K562 (cell line): Measurements from ENCODE around the gene PPP1R37. TPM values are rescaled to one million over a fixed set of nuclear protein-coding genes. Genes with fewer than 3 reads are reported as not detected.

Experiments used
- ATAC-seq: fragments of 200-7000 bp; cut with Tn5 transposase; 3 replicates; pipeline ENCODE4 v1.9.1; 2020; ENCODE audit warnings: moderate library complexity
- BruUV-seq: library from RNA; stranded (reverse); fragments of 400-500 nt; replicated peaks from 2 replicates; lab custom pipeline; 2021; lab: Mats Ljungman, UMichigan
- CTCF ChIA-PET: fragments of 300-600 bp; formaldehyde crosslinking; extraction: SDS; loops from one replicate; lab custom pipeline; 2021; ENCODE audit warnings: low intra/inter-chr PET ratio; lab: Yijun Ruan, JAX
- POLR2A ChIA-PET: fragments of 300-600, 350-650 bp; sonication (Branson Sonifier 250); formaldehyde crosslinking; extraction: SDS; loops from one replicate; lab custom pipeline; 2021; ENCODE audit warnings: antibody characterized with exemption, inconsistent platforms; lab: Yijun Ruan, JAX
- DNase-seq, 4 experiments: peaks; one replicate each; pipeline versions ENCODE4 v3.0.0 to v3.0.0-alpha.2; 2011 to 2018; ENCODE audit warnings: low spot score in 3 of 4, mixed read lengths in 3 of 4; ENCODE audit errors: extremely low read depth in 1 of 4
- FAIRE-seq: peaks from 2 replicates; lab custom pipeline; 2011; peaks lifted over from hg19 to GRCh38; lab: Jason Lieb, UNC
- H2AFZ ChIP-seq: 2 replicates; pipeline ENCODE4 v1.6.0; 2011; ENCODE audit warnings: low read depth, low read length, control low read depth, inconsistent platforms
- H3K27ac ChIP-seq: fragments of 200-600 bp; 3 replicates; pipeline ENCODE4 v1.8.0; 2011; ENCODE audit warnings: low read depth, mild to moderate bottlenecking, control low read depth, inconsistent platforms, low read length, moderate library complexity, mixed read lengths; ENCODE audit errors: extremely low read depth
- H3K27me3 ChIP-seq, 2 experiments: fragments of 300-600 bp in 1 of 2; 2 replicates in 1 of 2; 3 replicates in 1 of 2; pipeline versions ENCODE4 v1.6.0 to v1.8.0; 2011; ENCODE audit warnings: inconsistent platforms in 2 of 2, low read length in 2 of 2, mild to moderate bottlenecking in 1 of 2, mixed read lengths in 1 of 2, moderate library complexity in 1 of 2; ENCODE audit not compliant: control insufficient read depth in 2 of 2, insufficient read depth in 2 of 2
- H3K36me3 ChIP-seq: fragments of 300-600 bp; 3 replicates; pipeline ENCODE4 v1.8.0; 2011; ENCODE audit warnings: mild to moderate bottlenecking, low read length, inconsistent platforms; ENCODE audit not compliant: control insufficient read depth, insufficient read depth
- H3K4me1 ChIP-seq, 2 experiments: fragments of 200-600 bp in 1 of 2; replicated peaks in 1 of 2; 2 replicates in 1 of 2; 3 replicates in 1 of 2; pipeline versions ENCODE4 v1.5.1 to v1.8.0; 2011; ENCODE audit warnings: inconsistent platforms in 2 of 2, low read length in 2 of 2, mild to moderate bottlenecking in 1 of 2, mixed read lengths in 1 of 2, moderate library complexity in 1 of 2; ENCODE audit not compliant: control insufficient read depth in 2 of 2, insufficient read depth in 2 of 2
- H3K4me2 ChIP-seq: 2 replicates; pipeline ENCODE4 v1.6.1; 2011; ENCODE audit warnings: low read length, control low read depth, inconsistent platforms, mixed read lengths; ENCODE audit not compliant: insufficient read depth
- H3K4me3 ChIP-seq: fragments of 200-600 bp; sonication (generic), shearing (Covaris generic); 2 replicates; pipeline ENCODE4 v1.5.1; 2016; ENCODE audit warnings: control low read depth, inconsistent platforms
- H3K79me2 ChIP-seq: fragments of 200-600 bp; 3 replicates; pipeline ENCODE4 v1.8.0; 2011; ENCODE audit warnings: low read length, inconsistent platforms; ENCODE audit not compliant: control insufficient read depth, insufficient read depth
- H3K9ac ChIP-seq, 2 experiments: 2 replicates each; pipeline versions ENCODE4 v1.6.0 to v1.6.1; 2011; ENCODE audit warnings: low read depth in 2 of 2, low read length in 2 of 2, control low read depth in 1 of 2, inconsistent platforms in 1 of 2, mild to moderate bottlenecking in 1 of 2, mixed read lengths in 1 of 2; ENCODE audit not compliant: insufficient read depth in 1 of 2
- H3K9me1 ChIP-seq: one replicate; pipeline ENCODE4 v1.6.0; 2011; ENCODE audit warnings: inconsistent platforms, mild to moderate bottlenecking, low read length, moderate library complexity; ENCODE audit not compliant: control insufficient read depth, insufficient read depth
- H3K9me3 ChIP-seq: replicated peaks from 2 replicates; pipeline ENCODE4 v1.5.1; 2011; ENCODE audit warnings: low read depth, low read length, inconsistent platforms; ENCODE audit not compliant: control insufficient read depth, insufficient read depth
- H4K20me1 ChIP-seq: replicated peaks from 2 replicates; pipeline ENCODE4 v1.6.1; 2011; ENCODE audit warnings: low read length, inconsistent platforms, mixed read lengths; ENCODE audit not compliant: control insufficient read depth, insufficient read depth
- MAX ChIP-seq: sonication (generic); formaldehyde crosslinking; IDR thresholded peaks from 2 replicates; pipeline ENCODE4 v1.9.0; 2022; ENCODE audit warnings: mild to moderate bottlenecking, missing genetic modification reagents
- RB1 ChIP-seq: fragments of 450-650 bp; IDR thresholded peaks from 2 replicates; pipeline ENCODE4 v1.6.1; 2017; ENCODE audit warnings: low read depth, mild to moderate bottlenecking
- RBFOX2 ChIP-seq: fragments of 200-400 bp; formaldehyde crosslinking; IDR thresholded peaks from 2 replicates; pipeline ENCODE4 v1.6.1; 2017; ENCODE audit warnings: low read depth, mild to moderate bottlenecking, low read length, moderate library complexity
- WGBS: fragments of 100-300 bp; shearing (Covaris generic); methylation state at CpG from one replicate; pipeline ENCODE4 v1.1.6; 2016; ENCODE audit warnings: low coverage, mixed read lengths; ENCODE audit not compliant: insufficient coverage; ENCODE audit errors: missing lambda C conversion rate; 5-methylcytosine and 5-hydroxymethylcytosine counted together
- in situ Hi-C: fragments of 300-500 bp; cut with MboI; formaldehyde crosslinking; loops from 4 replicates; pipeline ENCODE4 v1.15.0; 2018; ENCODE audit warnings: inconsistent platforms, mixed read lengths
- intact Hi-C: fragments of 100-400 bp; cut with micrococcal nuclease; formaldehyde crosslinking; loops from 2 replicates; pipeline ENCODE4 v1.14.2; 2022
- polyA plus RNA-seq, 8 experiments: library from polyadenylated mRNA; depleted of rRNA in 4 of 8; stranded (reverse) in 5 of 8; unstranded in 3 of 8; fragments of >200 nt; fragmentation: Nextera tagmentation in 2 of 8; fragmentation: Illumina TruSeq in 1 of 8; extraction: Ambion mirVana in 2 of 8; extraction: Trizol in 1 of 8; gene quantifications; 2 replicates each; pipeline versions ENCODE4 v1.2.1 to v1.2.3, GENCODE V29; 2011 to 2014; ENCODE audit warnings: inconsistent platforms in 1 of 8, missing spikeins in 1 of 8
- total RNA-seq, 7 experiments: library from RNA; depleted of rRNA in 6 of 7; stranded (reverse); fragments of >200 nt in 6 of 7; fragmentation: Illumina TruSeq in 2 of 7; extraction: Trizol in 2 of 7; gene quantifications; 2 replicates each; pipeline versions ENCODE4 v1.2.1 to v1.2.3, GENCODE V29; 2011 to 2021; ENCODE audit warnings: low replicate concordance in 1 of 7

PPP1R37 gene
- total and polyA plus RNA-seq, 9 of the 15 experiments (the other 6 are each of a cell fraction or from before 2014, with no cell fraction given) = 0.04 to 20.3 (median 7.3) TPM

GRCh38 chr19:45094707-45095106, 1.7 kb downstream of the PPP1R37 start:
- Histone ChIP-seq H3K9ac (peak overlapping the region; percentile 98 to 99; a peak in 3 of 4 replicates), H3K79me2 (peaks cover 72% of the 10 kb centered on the region), H4K20me1 (peaks cover 42% of the 10 kb centered on the region), H3K4me2 (peak overlapping the region; percentile 89), H3K9me1 (peaks cover 12% of the 10 kb centered on the region), H3K4me3 (peak overlapping the region; percentile 99; the same call in 1 of the 2 replicates), H3K36me3 (peaks cover 74% of the 10 kb centered on the region; the same call in 2 of the 3 replicates), H3K4me1 (peaks cover 48 to 80% of the 10 kb centered on the region in 2 experiments), H3K27me3 (no peaks in the 10 kb centered on the region), H3K9me3 (no peaks in the 10 kb centered on the region), H2AFZ (no peak overlapping the region), H3K27ac (no peak overlapping the region)
- no TSS peak for BruUV-seq
- POLR2A ChIA-PET = interaction anchor here (0.7 to 1.2 kb wide), 3 partner anchors 11 to 25 kb away, joined by 3 read pairs; no protein-coding TSS in a partner anchor
- no peak for DNase-seq
- WGBS = 57% methylated on average over 5 of the region's 5 CpGs
- CTCF ChIA-PET = no interaction called here
- intact Hi-C loops (no loop called here), in situ Hi-C loops (no loop called here)
- 0 out of 2 replicates have a peak, but pooled peaks have one; percentile 11 for TF ChIP-seq MAX (CRISPR knock-in tag)
- TF ChIP-seq RB1 = no peak
- TF ChIP-seq RBFOX2 = peak; percentile 26; the same call in 1 of the 2 replicates
- no peak for ATAC-seq
- peak; percentile 42 for FAIRE-seq
